Upper lobe of right lung (tissue), 1 donor: ENCODE data around the gene HMGCS2. TPM values are rescaled to one million over a fixed set of nuclear protein-coding genes. Genes with fewer than 3 reads are reported as not detected.

Source experiments
- ATAC-seq: fragments of 200-7000 bp; cut with Tn5 transposase; one replicate; pipeline ENCODE4 v1.9.1; 2020; ENCODE audit warnings: mild to moderate bottlenecking, moderate library complexity
- DNase-seq: peaks from one replicate; pipeline ENCODE4 v3.0.0-alpha.2; 2020
- H3K27ac ChIP-seq: fragments of 200-600 bp; one replicate; pipeline ENCODE4 v1.8.0; 2022
- H3K27me3 ChIP-seq: fragments of 200-600 bp; one replicate; pipeline ENCODE4 v1.8.0; 2022; ENCODE audit warnings: mild to moderate bottlenecking
- H3K36me3 ChIP-seq: fragments of 200-600 bp; one replicate; pipeline ENCODE4 v1.8.0; 2022
- H3K4me1 ChIP-seq: fragments of 200-600 bp; one replicate; pipeline ENCODE4 v1.8.0; 2022
- H3K4me3 ChIP-seq: fragments of 200-600 bp; one replicate; pipeline ENCODE4 v1.8.0; 2022; ENCODE audit warnings: mild to moderate bottlenecking
- H3K9me3 ChIP-seq: fragments of 200-600 bp; one replicate; pipeline ENCODE4 v1.8.0; 2022
- CTCF ChIP-seq: fragments of 200-600 bp; IDR thresholded peaks from one replicate; pipeline ENCODE4 v1.8.0; 2022; ENCODE audit warnings: antibody characterized with exemption
- intact Hi-C: fragments of 100-400 bp; cut with DNase I; formaldehyde crosslinking; loops from one replicate; pipeline ENCODE4 v1.11.0; 2022
- total RNA-seq: library from RNA; stranded (reverse); fragmentation: NEBNext Ultra II Directional; extraction: Animal tissue kit (Norgen Biotek cat#: 25700); gene quantifications from one replicate; pipeline ENCODE4 v1.2.1, GENCODE V29; 2021
- donor health status: DM: no; HTN: yes; CAD: no; lungs with severe emphysema.

HMGCS2 gene
- total RNA-seq, 1 donor from 2014 or later = not detected

- no peaks in the 10 kb centered on the region for H3K27me3 ChIP-seq
- no peak for TF ChIP-seq CTCF
- no peak overlapping the region for H3K27ac ChIP-seq
- H3K4me1 ChIP-seq = no peaks in the 10 kb centered on the region
- no peak overlapping the region for H3K4me3 ChIP-seq
- ATAC-seq = no peak
- intact Hi-C loops = no loop called here
- H3K36me3 ChIP-seq = no peaks in the 10 kb centered on the region
- H3K9me3 ChIP-seq = no peaks in the 10 kb centered on the region
- DNase-seq = no peak
These were observed 43.4 kb upstream of the HMGCS2 start for GRCh38 chr1:119811985-119812557.

- no peak for DNase-seq
- Histone ChIP-seq H3K4me1 (no peaks in the 10 kb centered on the region), H3K4me3 (no peak within 1 kb of the TSS), H3K27me3 (no peaks in the 10 kb centered on the region), H3K27ac (no peak within 1 kb of the TSS), H3K9me3 (no peaks in the 10 kb centered on the region), H3K36me3 (no peaks in the 10 kb centered on the region)
- ATAC-seq = no peak
- no peak for TF ChIP-seq CTCF
- intact Hi-C loops = no loop called here
These were observed 42.7 kb upstream of the HMGCS2 start, which contains the start of gene REG4 for GRCh38 chr1:119811387-119811786. REG4 (minus strand) TSS chr1:119811460; CDS start chr1:119808769, 2,691 bp downstream.

GRCh38 chr1:119808972-119809550 lies 40.4 kb upstream of the HMGCS2 start:
- TF ChIP-seq CTCF = peak; percentile 92
- H3K4me3 ChIP-seq = no peak overlapping the region
- peak; percentile 94 for ATAC-seq
- no peak overlapping the region for H3K27ac ChIP-seq
- no peaks in the 10 kb centered on the region for H3K27me3 ChIP-seq
- H3K36me3 ChIP-seq = no peaks in the 10 kb centered on the region
- DNase-seq = peak; percentile 83
- H3K4me1 ChIP-seq = no peaks in the 10 kb centered on the region
- intact Hi-C loops = no loop called here
- no peaks in the 10 kb centered on the region for H3K9me3 ChIP-seq

- Histone ChIP-seq H3K36me3 (no peaks in the 10 kb centered on the region), H3K27me3 (no peaks in the 10 kb centered on the region), H3K4me3 (no peak overlapping the region), H3K27ac (no peak overlapping the region), H3K9me3 (no peaks in the 10 kb centered on the region), H3K4me1 (no peaks in the 10 kb centered on the region)
- TF ChIP-seq CTCF = no peak
- DNase-seq (no peak), ATAC-seq (no peak)
- intact Hi-C loops = no loop called here
These were observed 39.8 kb upstream of the HMGCS2 start for GRCh38 chr1:119808491-119808890.

- DNase-seq = no peak
- no peak overlapping the region for H3K4me3 ChIP-seq
- intact Hi-C loops = no loop called here
- no peaks in the 10 kb centered on the region for H3K27me3 ChIP-seq
- H3K9me3 ChIP-seq = no peaks in the 10 kb centered on the region
- H3K4me1 ChIP-seq = no peaks in the 10 kb centered on the region
- H3K27ac ChIP-seq = no peak overlapping the region
- ATAC-seq = no peak
- no peak for TF ChIP-seq CTCF
- no peaks in the 10 kb centered on the region for H3K36me3 ChIP-seq
These were observed 37.8 kb upstream of the HMGCS2 start for GRCh38 chr1:119806489-119806888.
